ENCODE measurements around the gene LRCH1.

Gene LRCH1

GRCh38 chr13:46698910-46699460 is 146.0 kb downstream of the LRCH1 start:
- Histone ChIP-seq H3K36me3 (ENCODE audit: control insufficient read depth, insufficient read depth, low read length) (no peaks in the 10 kb centered on the region; the same call in 1 of the 2 replicates), H3K9me3 (ENCODE audit: control insufficient read depth, insufficient read depth, low read length) (no peaks in the 10 kb centered on the region), H3K4me3 (ENCODE audit: low read length) (no peak overlapping the region), H3K27ac (ENCODE audit: low read length) (no peak overlapping the region), H3K27me3 (ENCODE audit: control insufficient read depth, insufficient read depth, low read length) (no peaks in the 10 kb centered on the region), H3K4me1 (ENCODE audit: control insufficient read depth, insufficient read depth, low read length) (no peaks in the 10 kb centered on the region)
- DNase-seq (ENCODE audit: low read depth, low spot score): no peak
- no CpG with 5 or more reads among the region's 6 CpGs for WGBS (ENCODE audit: insufficient coverage, insufficient read length)

- H3K4me1 ChIP-seq (ENCODE audit: control insufficient read depth, insufficient read depth, low read length): no peaks in the 10 kb centered on the region
- no peak overlapping the region for H3K4me3 ChIP-seq (ENCODE audit: low read length)
- DNase-seq (ENCODE audit: low read depth, low spot score): no peak
- no CpG with 5 or more reads among the region's 6 CpGs for WGBS (ENCODE audit: insufficient coverage, insufficient read length)
- H3K27ac ChIP-seq (ENCODE audit: low read length): no peak overlapping the region
- H3K36me3 ChIP-seq (ENCODE audit: control insufficient read depth, insufficient read depth, low read length): no peaks in the 10 kb centered on the region
- H3K27me3 ChIP-seq (ENCODE audit: control insufficient read depth, insufficient read depth, low read length): no peaks in the 10 kb centered on the region
- no peaks in the 10 kb centered on the region for H3K9me3 ChIP-seq (ENCODE audit: control insufficient read depth, insufficient read depth, low read length)
These were observed 159.6 kb downstream of the LRCH1 start for GRCh38 chr13:46712524-46712923.

DNA sequence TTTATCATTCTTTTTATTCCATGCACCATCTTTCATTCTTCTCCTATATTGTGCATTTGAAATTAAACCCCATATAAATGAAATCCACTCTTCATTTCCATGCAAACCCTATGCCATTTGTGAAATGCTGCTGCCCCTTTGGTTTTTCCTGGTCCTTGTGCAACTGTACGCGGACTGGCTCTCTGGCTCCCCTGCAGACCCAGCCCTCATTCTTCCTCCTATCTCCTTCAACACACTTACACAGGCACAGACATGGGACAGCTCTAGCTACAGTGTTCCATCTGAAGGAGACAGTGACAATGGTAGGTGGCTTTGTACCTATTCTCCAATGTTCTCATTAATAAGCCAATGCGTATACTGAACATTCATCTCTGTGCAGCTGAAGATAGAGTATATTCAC is 162.4 kb downstream of the LRCH1 start:
- no peaks in the 10 kb centered on the region for H3K36me3 ChIP-seq (ENCODE audit: control insufficient read depth, insufficient read depth, low read length)

GRCh38 chr13:46716821-46717220 is 163.9 kb downstream of the LRCH1 start:
- no peaks in the 10 kb centered on the region for H3K36me3 ChIP-seq (ENCODE audit: control insufficient read depth, insufficient read depth, low read length)
- no peaks in the 10 kb centered on the region for H3K27me3 ChIP-seq (ENCODE audit: control insufficient read depth, insufficient read depth, low read length)
- H3K4me3 ChIP-seq (ENCODE audit: low read length): no peak overlapping the region
- DNase-seq (ENCODE audit: low read depth, low spot score): no peak
- no peaks in the 10 kb centered on the region for H3K9me3 ChIP-seq (ENCODE audit: control insufficient read depth, insufficient read depth, low read length)
- no peaks in the 10 kb centered on the region for H3K4me1 ChIP-seq (ENCODE audit: control insufficient read depth, insufficient read depth, low read length)
- no peak overlapping the region for H3K27ac ChIP-seq (ENCODE audit: low read length)
- WGBS (ENCODE audit: insufficient coverage, insufficient read length): no CpG with 5 or more reads among the region's 1 CpG

More for the DNA sequence above, 162.4 kb downstream of the LRCH1 start:
- Histone ChIP-seq H3K9me3 (ENCODE audit: control insufficient read depth, insufficient read depth, low read length) (no peaks in the 10 kb centered on the region), H3K4me3 (ENCODE audit: low read length) (no peak overlapping the region), H3K4me1 (ENCODE audit: control insufficient read depth, insufficient read depth, low read length) (no peaks in the 10 kb centered on the region), H3K27ac (ENCODE audit: low read length) (no peak overlapping the region), H3K27me3 (ENCODE audit: control insufficient read depth, insufficient read depth, low read length) (no peaks in the 10 kb centered on the region)
- DNase-seq (ENCODE audit: low read depth, low spot score): no peak
- no CpG with 5 or more reads among the region's 3 CpGs for WGBS (ENCODE audit: insufficient coverage, insufficient read length)

GRCh38 chr13:46717275-46717674 is 164.3 kb downstream of the LRCH1 start:
- Histone ChIP-seq H3K36me3 (ENCODE audit: control insufficient read depth, insufficient read depth, low read length) (no peaks in the 10 kb centered on the region), H3K27ac (ENCODE audit: low read length) (no peak overlapping the region), H3K27me3 (ENCODE audit: control insufficient read depth, insufficient read depth, low read length) (no peaks in the 10 kb centered on the region), H3K4me1 (ENCODE audit: control insufficient read depth, insufficient read depth, low read length) (no peaks in the 10 kb centered on the region), H3K4me3 (ENCODE audit: low read length) (no peak overlapping the region), H3K9me3 (ENCODE audit: control insufficient read depth, insufficient read depth, low read length) (no peaks in the 10 kb centered on the region)
- no peak for DNase-seq (ENCODE audit: low read depth, low spot score)
- no CpG with 5 or more reads among the region's 4 CpGs for WGBS (ENCODE audit: insufficient coverage, insufficient read length)

DNA sequence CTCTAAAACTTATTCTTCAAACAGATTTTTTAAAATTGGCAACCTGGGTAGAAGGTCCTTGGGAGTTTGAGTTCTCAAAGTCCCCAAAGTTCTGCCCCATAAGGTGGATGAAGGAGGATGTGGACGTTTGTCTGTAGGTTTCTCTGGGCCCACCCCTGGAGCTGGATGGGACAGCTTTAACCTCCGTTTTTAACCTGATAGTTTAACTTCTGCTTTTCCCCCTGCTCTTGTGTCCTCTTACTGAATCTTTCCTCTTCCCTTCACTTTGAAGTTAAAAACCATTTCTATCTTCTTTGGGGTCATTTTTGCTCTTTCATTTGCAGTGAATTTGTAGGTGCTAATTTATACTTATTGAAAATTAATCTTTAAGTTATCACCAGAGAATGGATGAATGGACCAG is 164.9 kb downstream of the LRCH1 start:
- WGBS (ENCODE audit: insufficient coverage, insufficient read length): no CpG with 5 or more reads among the region's 2 CpGs
- Histone ChIP-seq H3K27ac (ENCODE audit: low read length) (no peak overlapping the region), H3K36me3 (ENCODE audit: control insufficient read depth, insufficient read depth, low read length) (no peaks in the 10 kb centered on the region), H3K9me3 (ENCODE audit: control insufficient read depth, insufficient read depth, low read length) (no peaks in the 10 kb centered on the region), H3K4me3 (ENCODE audit: low read length) (no peak overlapping the region), H3K4me1 (ENCODE audit: control insufficient read depth, insufficient read depth, low read length) (no peaks in the 10 kb centered on the region), H3K27me3 (ENCODE audit: control insufficient read depth, insufficient read depth, low read length) (no peaks in the 10 kb centered on the region)
- DNase-seq (ENCODE audit: low read depth, low spot score): no peak

DNA sequence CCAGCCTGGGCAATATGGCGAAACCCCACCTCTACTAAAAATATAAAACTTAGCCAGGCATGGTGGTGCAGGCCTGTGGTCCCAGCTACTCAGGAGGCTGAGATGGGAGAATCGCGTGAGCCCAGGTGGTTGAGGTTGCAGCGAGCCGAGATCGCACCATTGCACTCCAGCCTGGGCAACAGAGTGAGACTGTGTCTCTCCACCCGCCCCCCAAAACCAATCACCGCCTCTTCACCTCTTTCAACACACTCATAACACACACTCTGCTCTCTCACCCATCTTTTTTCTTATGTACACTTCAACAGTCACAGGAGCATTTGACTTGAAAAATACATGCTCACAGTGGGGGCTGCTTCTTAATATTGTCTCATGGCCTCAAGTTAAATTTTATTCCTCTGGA is 167.2 kb downstream of the LRCH1 start:
- no peaks in the 10 kb centered on the region for H3K27me3 ChIP-seq (ENCODE audit: control insufficient read depth, insufficient read depth, low read length)
- DNase-seq (ENCODE audit: low read depth, low spot score): no peak
- WGBS (ENCODE audit: insufficient coverage, insufficient read length): 100% methylated on average over 1 of the region's 8 CpGs
- H3K36me3 ChIP-seq (ENCODE audit: control insufficient read depth, insufficient read depth, low read length): no peaks in the 10 kb centered on the region
- H3K4me1 ChIP-seq (ENCODE audit: control insufficient read depth, insufficient read depth, low read length): no peaks in the 10 kb centered on the region
- no peak overlapping the region for H3K27ac ChIP-seq (ENCODE audit: low read length)
- no peaks in the 10 kb centered on the region for H3K9me3 ChIP-seq (ENCODE audit: control insufficient read depth, insufficient read depth, low read length)
- H3K4me3 ChIP-seq (ENCODE audit: low read length): no peak overlapping the region

DNA sequence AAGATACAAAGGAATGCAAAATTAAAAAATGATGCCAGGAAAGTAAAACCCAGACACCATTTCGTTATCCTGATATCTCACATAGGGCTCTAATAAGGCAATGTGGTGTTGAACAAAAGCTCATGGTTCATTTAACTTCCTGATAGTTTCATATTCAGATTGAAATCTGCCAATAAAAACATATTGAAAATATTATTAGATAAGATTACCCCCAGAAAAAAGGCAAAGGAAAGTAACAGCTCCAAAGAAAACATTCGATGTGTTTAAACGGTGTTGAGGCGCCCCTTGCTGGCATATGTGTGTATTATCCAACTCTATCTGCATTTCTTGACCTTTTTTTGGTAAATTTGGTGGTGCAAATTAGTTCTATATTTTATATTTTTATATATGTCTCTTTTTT is 168.1 kb downstream of the LRCH1 start:
- H3K27ac ChIP-seq (ENCODE audit: low read length): no peak overlapping the region
- H3K27me3 ChIP-seq (ENCODE audit: control insufficient read depth, insufficient read depth, low read length): no peaks in the 10 kb centered on the region
- H3K4me1 ChIP-seq (ENCODE audit: control insufficient read depth, insufficient read depth, low read length): no peaks in the 10 kb centered on the region
- no peaks in the 10 kb centered on the region for H3K9me3 ChIP-seq (ENCODE audit: control insufficient read depth, insufficient read depth, low read length)
- DNase-seq (ENCODE audit: low read depth, low spot score): peak; percentile 7
- no peak overlapping the region for H3K4me3 ChIP-seq (ENCODE audit: low read length)
- WGBS (ENCODE audit: insufficient coverage, insufficient read length): no CpG with 5 or more reads among the region's 4 CpGs
- no peaks in the 10 kb centered on the region for H3K36me3 ChIP-seq (ENCODE audit: control insufficient read depth, insufficient read depth, low read length)

GRCh38 chr13:46726347-46726746 is 173.4 kb downstream of the LRCH1 start:
- WGBS (ENCODE audit: insufficient coverage, insufficient read length): no CpG with 5 or more reads among the region's 5 CpGs
- H3K36me3 ChIP-seq (ENCODE audit: control insufficient read depth, insufficient read depth, low read length): no peaks in the 10 kb centered on the region
- H3K27me3 ChIP-seq (ENCODE audit: control insufficient read depth, insufficient read depth, low read length): no peaks in the 10 kb centered on the region
- H3K4me3 ChIP-seq (ENCODE audit: low read length): no peak overlapping the region
- no peaks in the 10 kb centered on the region for H3K4me1 ChIP-seq (ENCODE audit: control insufficient read depth, insufficient read depth, low read length)
- no peak overlapping the region for H3K27ac ChIP-seq (ENCODE audit: low read length)
- no peaks in the 10 kb centered on the region for H3K9me3 ChIP-seq (ENCODE audit: control insufficient read depth, insufficient read depth, low read length)
- no peak for DNase-seq (ENCODE audit: low read depth, low spot score)

DNA sequence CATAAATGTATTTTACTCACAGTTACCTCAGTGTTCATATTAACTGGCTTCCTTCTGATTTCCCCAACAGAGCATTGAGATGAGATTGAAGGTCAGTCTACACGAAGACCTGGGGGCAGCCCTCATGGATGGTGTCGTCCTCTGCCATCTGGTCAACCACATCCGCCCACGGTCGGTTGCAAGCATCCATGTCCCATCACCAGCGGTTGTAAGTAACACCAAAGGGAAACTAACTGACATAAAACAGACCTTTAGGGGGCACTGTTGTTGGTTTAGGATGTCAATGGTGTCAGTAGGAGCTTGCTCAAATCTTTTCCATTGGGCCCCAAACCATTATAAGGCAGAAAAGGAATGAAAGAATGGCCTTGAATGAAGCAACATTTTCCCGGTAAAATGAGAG is 175.8 kb downstream of the LRCH1 start:
- DNase-seq (ENCODE audit: low read depth, low spot score): peak; percentile 33
- no peak overlapping the region for H3K27ac ChIP-seq (ENCODE audit: low read length)
- no peak overlapping the region for H3K4me3 ChIP-seq (ENCODE audit: low read length)
- H3K9me3 ChIP-seq (ENCODE audit: control insufficient read depth, insufficient read depth, low read length): no peaks in the 10 kb centered on the region
- H3K4me1 ChIP-seq (ENCODE audit: control insufficient read depth, insufficient read depth, low read length): no peaks in the 10 kb centered on the region
- H3K27me3 ChIP-seq (ENCODE audit: control insufficient read depth, insufficient read depth, low read length): no peaks in the 10 kb centered on the region
- WGBS (ENCODE audit: insufficient coverage, insufficient read length): no CpG with 5 or more reads among the region's 7 CpGs
- H3K36me3 ChIP-seq (ENCODE audit: control insufficient read depth, insufficient read depth, low read length): no peaks in the 10 kb centered on the region

DNA sequence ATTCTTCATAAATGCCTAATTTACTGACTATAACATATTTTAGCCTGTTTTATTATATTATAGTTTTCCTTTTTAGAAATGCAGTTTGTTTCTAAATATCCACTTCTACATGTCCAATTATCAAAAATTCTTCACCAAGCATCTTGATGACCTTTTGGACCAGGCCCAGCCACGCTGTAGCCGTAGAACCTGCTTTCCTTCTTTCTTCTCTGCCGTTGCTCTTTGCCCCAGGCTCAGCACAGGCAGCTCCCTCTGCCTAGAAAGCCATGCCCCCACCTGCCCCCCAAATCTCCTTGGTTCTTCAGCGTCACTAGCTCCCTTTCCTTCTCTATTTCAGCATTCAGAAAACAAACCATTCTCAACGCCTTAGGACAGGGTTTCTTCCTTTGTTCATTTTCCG is 178.6 kb downstream of the LRCH1 start:
- no peaks in the 10 kb centered on the region for H3K36me3 ChIP-seq (ENCODE audit: control insufficient read depth, insufficient read depth, low read length)
- no peaks in the 10 kb centered on the region for H3K9me3 ChIP-seq (ENCODE audit: control insufficient read depth, insufficient read depth, low read length)
- no peak for DNase-seq (ENCODE audit: low read depth, low spot score)
- no peaks in the 10 kb centered on the region for H3K4me1 ChIP-seq (ENCODE audit: control insufficient read depth, insufficient read depth, low read length)
- H3K27me3 ChIP-seq (ENCODE audit: control insufficient read depth, insufficient read depth, low read length): no peaks in the 10 kb centered on the region
- no CpG with 5 or more reads among the region's 6 CpGs for WGBS (ENCODE audit: insufficient coverage, insufficient read length)
- H3K27ac ChIP-seq (ENCODE audit: low read length): no peak overlapping the region
- H3K4me3 ChIP-seq (ENCODE audit: low read length): no peak overlapping the region
